Stimulated activated CD4-positive, alpha-beta T cell treated with anti-CD3 and anti-CD28 coated beads, Interleukin-2, amount 100 ng/mL, for 24 hours (primary cell): Measurements from ENCODE around the gene GRM5.

Experiments used
- DNase-seq, 2 donors: peaks; one replicate each; pipeline ENCODE4 v3.0.0-alpha.2; 2020

GRM5 gene

GRCh38 chr11:88604260-88604659 lies 461.5 kb downstream of the GRM5 start:
- no peak for DNase-seq

- no peak for DNase-seq
These were observed 462.5 kb downstream of the GRM5 start for GRCh38 chr11:88603091-88603867.

GRCh38 chr11:88597387-88597786 lies 468.4 kb downstream of the GRM5 start:
- no peak for DNase-seq

DNA sequence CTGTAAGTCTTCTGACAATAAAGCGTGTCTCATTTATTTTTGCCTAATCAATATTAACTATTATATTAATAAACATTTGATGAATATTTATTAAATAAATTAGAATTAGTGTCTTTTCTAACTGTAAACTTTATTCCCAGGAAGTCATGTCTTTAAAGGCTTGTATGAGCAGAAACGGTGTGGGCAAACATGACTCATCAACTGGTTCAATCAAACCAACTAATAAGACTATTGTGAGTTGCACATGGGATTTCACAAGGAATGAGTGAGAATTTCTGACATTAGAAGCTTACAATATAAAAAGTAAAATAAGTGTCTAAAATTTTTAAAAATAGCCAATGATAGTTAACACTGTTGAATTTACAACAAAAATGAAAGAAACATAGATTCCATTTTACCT lies 469.0 kb downstream of the GRM5 start:
- DNase-seq, result no peak

- DNase-seq, result no peak
These were observed 471.4 kb downstream of the GRM5 start for GRCh38 chr11:88594274-88594950.

- no peak for DNase-seq
These were observed 475.4 kb downstream of the GRM5 start for GRCh38 chr11:88590361-88590760.

DNA sequence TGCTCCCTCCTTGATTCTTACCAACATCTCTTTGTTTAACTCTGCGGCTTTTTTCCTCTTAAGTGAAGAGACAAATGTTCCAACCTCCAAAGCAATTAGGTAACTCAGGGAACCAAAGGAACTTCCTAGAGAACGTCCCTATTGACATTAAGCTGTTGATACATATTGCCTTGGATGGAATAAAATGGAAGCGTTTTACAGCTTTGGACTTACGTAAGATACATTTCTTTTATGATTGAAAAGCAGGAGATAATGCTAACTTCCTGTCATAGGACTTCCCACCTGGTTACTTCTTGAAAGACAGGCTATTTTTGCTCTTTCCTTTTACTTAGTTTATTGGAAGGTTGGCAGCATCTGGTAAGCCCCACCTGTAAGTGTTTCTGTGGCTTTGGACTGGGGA lies 482.5 kb downstream of the GRM5 start:
- no peak for DNase-seq

DNA sequence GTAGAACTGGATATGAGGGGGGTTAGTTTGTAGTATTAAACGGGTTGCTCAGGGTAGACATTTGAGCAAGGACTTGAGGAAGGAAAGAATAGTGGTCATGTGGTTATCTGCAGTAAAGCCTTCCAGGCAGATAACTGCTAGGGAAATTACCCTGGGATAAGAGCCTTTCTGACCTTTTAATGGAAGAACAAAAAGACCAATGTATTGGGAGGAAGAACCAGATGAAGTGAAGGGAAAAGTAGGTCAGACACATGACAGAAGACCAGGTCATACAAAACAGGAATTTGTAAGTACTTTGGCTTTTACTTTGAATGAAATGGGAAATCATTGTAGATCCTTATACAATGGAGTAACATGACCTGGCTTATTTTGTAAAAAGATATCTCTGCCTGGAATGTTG lies 486.3 kb downstream of the GRM5 start:
- DNase-seq, result no peak

- no peak for DNase-seq
These were observed 489.0 kb downstream of the GRM5 start for GRCh38 chr11:88576741-88577140.

DNA sequence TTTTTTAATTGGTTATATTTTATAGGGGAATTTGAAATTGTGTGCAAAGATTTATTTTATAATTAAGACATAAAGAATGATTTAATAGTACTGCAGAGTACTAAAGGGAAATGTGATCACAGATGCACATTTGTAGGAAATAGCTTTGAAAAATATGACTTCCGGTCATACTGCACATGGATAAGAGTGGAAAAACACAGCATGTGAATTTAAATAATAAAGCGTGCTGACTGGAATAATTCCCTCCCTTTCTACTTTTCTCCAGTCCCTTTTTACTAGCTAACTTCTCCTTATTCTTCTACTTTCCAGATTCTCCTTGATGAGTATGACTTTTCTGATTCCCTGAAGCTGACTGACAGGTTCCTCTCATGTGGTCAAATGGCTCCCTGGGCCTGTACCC lies 489.9 kb downstream of the GRM5 start:
- no peak for DNase-seq

GRCh38 chr11:88569342-88569741 lies 496.4 kb downstream of the GRM5 start:
- no peak for DNase-seq

- no peak for DNase-seq
These were observed 510.0 kb downstream of the GRM5 start for GRCh38 chr11:88555829-88556202.

DNA sequence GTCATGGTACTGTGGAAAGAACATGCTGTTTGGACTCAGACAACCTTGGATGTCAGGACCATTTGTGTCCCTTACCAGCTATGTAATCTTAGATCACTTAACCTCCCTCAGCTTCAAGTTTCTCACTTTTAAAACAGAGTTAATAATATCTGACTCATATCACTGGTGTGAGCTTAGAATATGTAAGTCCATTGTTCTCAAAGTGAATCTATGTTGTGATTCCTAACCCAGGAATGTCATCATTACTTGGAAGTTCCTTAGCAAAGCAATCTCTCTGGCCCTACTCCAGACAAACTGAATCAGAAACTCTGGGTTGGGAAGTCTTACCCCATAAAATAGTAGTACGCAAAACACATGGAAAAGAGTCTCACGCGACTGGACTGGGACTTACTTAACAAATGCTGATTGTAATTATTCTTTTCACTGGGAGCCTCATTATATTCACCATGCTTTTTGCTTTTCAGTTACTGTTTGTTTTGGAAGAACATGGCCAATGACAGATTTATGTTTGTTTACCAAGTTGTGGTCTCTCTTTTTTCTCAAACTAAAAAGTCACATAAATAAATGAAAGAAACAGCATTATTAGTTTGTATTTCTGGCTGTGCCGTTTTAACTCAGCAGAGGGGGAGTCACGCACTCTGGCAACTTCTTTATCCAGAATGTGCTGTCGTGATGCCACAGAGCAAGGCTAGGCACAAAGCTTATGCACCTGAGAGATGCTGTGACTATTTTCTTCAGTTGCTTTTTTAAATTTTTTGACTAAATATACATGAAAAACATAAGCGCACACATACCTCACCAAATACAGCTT lies 510.6 kb downstream of the GRM5 start:
- DNase-seq, result no peak

- DNase-seq, result no peak
These were observed 512.6 kb downstream of the GRM5 start for GRCh38 chr11:88553204-88553603.

- peak; percentile 41 to 63 for DNase-seq
These were observed 513.3 kb downstream of the GRM5 start for GRCh38 chr11:88552379-88553062.

GRCh38 chr11:88544656-88545280 lies 521.0 kb downstream of the GRM5 start:
- DNase-seq, result no peak

DNA sequence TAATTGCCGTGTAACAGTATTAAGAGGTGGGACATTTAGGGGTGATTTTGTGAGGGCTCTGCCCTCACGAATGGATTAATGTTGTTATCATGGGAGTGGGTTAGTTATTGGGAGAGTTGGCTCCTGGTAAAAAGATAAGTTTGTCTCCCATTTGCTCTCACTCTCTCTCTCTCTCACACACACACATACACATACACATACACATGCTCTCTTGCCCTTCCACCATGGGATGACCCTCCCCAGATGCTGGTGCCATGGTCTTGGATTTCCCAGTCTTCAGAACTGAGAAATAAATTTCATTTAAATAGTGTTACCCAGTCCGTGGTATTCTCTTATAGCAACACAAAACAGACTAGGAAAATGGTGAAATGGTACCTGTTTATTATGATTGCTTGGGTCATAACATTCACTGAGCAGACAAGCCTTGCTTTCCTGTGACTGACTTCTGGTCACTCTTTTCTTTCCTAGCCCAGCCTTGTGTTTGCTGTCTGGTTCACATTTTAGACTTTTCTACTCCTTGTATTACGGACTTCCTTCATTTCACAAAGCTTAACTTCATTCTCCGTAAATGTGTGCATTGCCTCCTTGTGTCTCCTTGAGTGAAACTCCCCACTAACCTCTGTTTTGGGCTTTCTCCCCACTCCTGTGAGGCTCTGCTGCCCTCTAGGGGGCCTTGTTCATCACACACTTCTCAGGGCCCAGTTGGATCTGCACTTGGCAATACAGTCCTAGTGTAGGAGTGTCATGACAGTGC lies 521.7 kb downstream of the GRM5 start:
- DNase-seq, result peak; percentile 75 to 79

GRCh38 chr11:88541006-88541405 lies 524.8 kb downstream of the GRM5 start:
- DNase-seq, result no peak

DNA sequence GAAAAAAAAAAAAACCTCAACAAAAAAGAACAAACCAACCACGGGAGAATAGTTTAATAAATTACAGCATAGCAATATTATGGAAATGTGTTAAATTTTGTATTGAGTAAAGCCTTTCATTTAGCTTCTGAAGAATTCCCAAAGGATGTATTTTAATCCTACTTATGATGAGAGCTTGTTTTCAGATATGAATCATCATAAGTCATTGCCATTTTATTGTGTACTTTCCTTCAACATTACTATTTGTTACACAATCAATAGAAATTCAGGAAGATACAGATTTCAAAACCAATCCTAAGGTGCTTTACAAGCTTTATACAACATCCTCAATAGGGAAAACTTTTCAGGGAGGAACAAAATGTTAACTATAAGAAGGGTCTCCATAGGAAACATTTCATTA lies 527.7 kb downstream of the GRM5 start:
- no peak for DNase-seq

DNA sequence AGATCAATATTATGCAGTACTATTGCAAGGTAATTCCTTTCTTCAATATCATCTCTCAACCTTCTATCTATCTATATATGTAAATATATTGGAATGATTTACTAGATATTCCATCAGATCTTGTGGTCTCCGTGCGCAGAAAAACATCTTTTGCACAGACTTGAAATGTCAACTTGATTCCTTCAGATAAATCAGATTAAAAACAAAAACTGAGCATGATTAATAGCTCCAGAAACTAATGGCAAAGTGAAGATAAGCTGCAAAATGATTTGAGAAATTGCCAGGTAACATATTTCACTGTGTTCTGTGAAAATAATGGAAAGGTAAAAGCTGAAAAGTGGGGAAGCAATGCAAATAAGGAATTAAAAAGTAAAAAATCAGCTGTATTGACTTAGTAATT lies 528.2 kb downstream of the GRM5 start:
- no peak for DNase-seq

- DNase-seq, result no peak
These were observed 529.0 kb downstream of the GRM5 start for GRCh38 chr11:88536616-88537265.
